Esophagus muscularis mucosa (tissue), 4 donors: ENCODE data around the gene RSAD1. TPM values are rescaled to one million over a fixed set of nuclear protein-coding genes. Genes with fewer than 3 reads are reported as not detected.

Experiments
- DNase-seq: peaks from one replicate; pipeline ENCODE4 v3.0.0-alpha.2; 2017; ENCODE audit errors: extremely low spot score
- H3K27ac ChIP-seq, 4 donors: fragments of 200-600 bp; sonication (generic); replicated peaks in 1 of 4; 1 replicate in 3 of 4; 2 replicates in 1 of 4; pipeline ENCODE4 v1.5.1; 2016 to 2019; ENCODE audit warnings: mild to moderate bottlenecking in 1 of 4
- H3K27me3 ChIP-seq, 4 donors: fragments of 200-600 bp; sonication (generic); one replicate each; pipeline versions ENCODE4 v1.5.1 to v1.6.0; 2016 to 2019
- H3K36me3 ChIP-seq, 4 donors: fragments of 200-600 bp; sonication (generic); one replicate each; pipeline ENCODE4 v1.5.1; 2016 to 2019
- H3K4me1 ChIP-seq, 4 donors: fragments of 200-600 bp; sonication (generic); one replicate each; pipeline ENCODE4 v1.5.1; 2016 to 2019
- H3K4me3 ChIP-seq, 4 donors: fragments of 200-600 bp; sonication (generic); 1 replicate in 2 of 4; 2 replicates in 2 of 4; pipeline ENCODE4 v1.5.1; 2016 to 2019; ENCODE audit warnings: mild to moderate bottlenecking in 4 of 4, moderate library complexity in 1 of 4
- H3K9me3 ChIP-seq, 4 donors: fragments of 200-600 bp; sonication (generic); 1 replicate in 3 of 4; 2 replicates in 1 of 4; pipeline ENCODE4 v1.5.1; 2016 to 2019
- EP300 ChIP-seq: sonication (generic); formaldehyde crosslinking; IDR thresholded peaks from one replicate; pipeline ENCODE4 v1.6.1; 2017; ENCODE audit warnings: antibody characterized with exemption
- POLR2A ChIP-seq: fragments of 450-650 bp; IDR thresholded peaks from one replicate; pipeline ENCODE4 v1.6.1; 2017; ENCODE audit warnings: antibody characterized with exemption, moderate library complexity, mild to moderate bottlenecking, low read depth
- POLR2AphosphoS5 ChIP-seq, 2 donors: sonication (generic); formaldehyde crosslinking; IDR thresholded peaks; one replicate each; pipeline ENCODE4 v1.6.1; 2017; ENCODE audit warnings: antibody characterized with exemption in 2 of 2
- WGBS: methylation state at CpG from one replicate; pipeline ENCODE4 v1.1.5; 2018; 5-methylcytosine and 5-hydroxymethylcytosine counted together
- intact Hi-C: fragments of 100-400 bp; cut with DNase I; formaldehyde crosslinking; loops from one replicate; pipeline ENCODE4 v1.15.1; 2023
- total RNA-seq, 4 donors: library from RNA; depleted of rRNA; stranded (reverse); fragments of >200 nt; gene quantifications; one replicate each; pipeline versions ENCODE4 v1.1.0 to v1.2.1, GENCODE V29; 2016
- TF ChIP-seq, protein P1 (sequence below), 3 experiments: fragments of 200-600 bp in 2 of 3; fragments of 450-650 bp in 1 of 3; sonication (generic) in 2 of 3; IDR thresholded peaks; one replicate each; pipeline ENCODE4 v1.5.1; 2017 to 2019; ENCODE audit warnings: antibody characterized with exemption in 3 of 3, mild to moderate bottlenecking in 2 of 3, moderate library complexity in 1 of 3

Gene RSAD1
- total RNA-seq, 4 donors from 2014 or later: 12.9 to 24.6 (median 16.1) TPM

DNA sequence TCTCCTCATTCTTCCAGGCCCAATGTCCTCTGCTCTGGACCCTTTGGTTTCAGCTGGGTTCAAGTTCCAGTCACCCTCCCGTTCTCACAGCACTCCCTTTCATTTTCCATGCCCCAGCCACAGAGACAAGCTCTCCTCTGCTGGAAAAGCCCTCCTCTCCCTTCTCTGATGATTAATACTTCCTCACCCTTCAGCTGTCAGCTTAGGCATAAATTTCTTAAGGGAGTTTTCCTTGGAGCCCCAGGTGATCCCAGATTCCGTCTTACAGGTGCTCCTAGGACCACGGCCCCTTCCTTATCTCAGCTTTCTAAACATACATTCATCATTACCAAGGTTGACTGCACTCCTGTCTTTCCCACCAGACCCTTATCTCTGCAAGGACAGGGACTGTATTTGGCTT lies 20.4 kb upstream of the RSAD1 start:
- intact Hi-C loops: no loop called here
- H3K4me1 ChIP-seq: no peaks in the 10 kb centered on the region
- no peaks in the 10 kb centered on the region for H3K9me3 ChIP-seq
- no peak overlapping the region for H3K4me3 ChIP-seq
- H3K27me3 ChIP-seq: no peaks in the 10 kb centered on the region
- peaks cover 0 to 22% (median 4%) of the 10 kb centered on the region in 4 donors for H3K36me3 ChIP-seq
- no peak overlapping the region for H3K27ac ChIP-seq
- TF ChIP-seq POLR2AphosphoS5 (IDR thresholded peaks at IDR 0.05) (no peak), POLR2A (no peak)
- no peak for DNase-seq
- 73% methylated on average over 3 of the region's 3 CpGs for WGBS

GRCh38 chr17:50458701-50459676 lies 19.7 kb upstream of the RSAD1 start:
- intact Hi-C loops: no loop called here

GRCh38 chr17:50459756-50460155 lies 18.9 kb upstream of the RSAD1 start:
- Histone ChIP-seq H3K4me3 (no peak overlapping the region), H3K27ac (no peak overlapping the region), H3K27me3 (peaks cover 0 to 2% (median 0%) of the 10 kb centered on the region in 4 donors), H3K9me3 (no peaks in the 10 kb centered on the region), H3K4me1 (no peaks in the 10 kb centered on the region), H3K36me3 (peaks cover 0 to 19% (median 4%) of the 10 kb centered on the region in 4 donors)
- no peak for DNase-seq
- intact Hi-C loops: no loop called here
- WGBS: 92% methylated on average over 4 of the region's 4 CpGs
- TF ChIP-seq EP300 (no peak), POLR2AphosphoS5 (IDR thresholded peaks at IDR 0.05) (no peak), POLR2A (no peak)
- TF ChIP-seq, protein P1, sequence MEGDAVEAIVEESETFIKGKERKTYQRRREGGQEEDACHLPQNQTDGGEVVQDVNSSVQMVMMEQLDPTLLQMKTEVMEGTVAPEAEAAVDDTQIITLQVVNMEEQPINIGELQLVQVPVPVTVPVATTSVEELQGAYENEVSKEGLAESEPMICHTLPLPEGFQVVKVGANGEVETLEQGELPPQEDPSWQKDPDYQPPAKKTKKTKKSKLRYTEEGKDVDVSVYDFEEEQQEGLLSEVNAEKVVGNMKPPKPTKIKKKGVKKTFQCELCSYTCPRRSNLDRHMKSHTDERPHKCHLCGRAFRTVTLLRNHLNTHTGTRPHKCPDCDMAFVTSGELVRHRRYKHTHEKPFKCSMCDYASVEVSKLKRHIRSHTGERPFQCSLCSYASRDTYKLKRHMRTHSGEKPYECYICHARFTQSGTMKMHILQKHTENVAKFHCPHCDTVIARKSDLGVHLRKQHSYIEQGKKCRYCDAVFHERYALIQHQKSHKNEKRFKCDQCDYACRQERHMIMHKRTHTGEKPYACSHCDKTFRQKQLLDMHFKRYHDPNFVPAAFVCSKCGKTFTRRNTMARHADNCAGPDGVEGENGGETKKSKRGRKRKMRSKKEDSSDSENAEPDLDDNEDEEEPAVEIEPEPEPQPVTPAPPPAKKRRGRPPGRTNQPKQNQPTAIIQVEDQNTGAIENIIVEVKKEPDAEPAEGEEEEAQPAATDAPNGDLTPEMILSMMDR (IDR thresholded peaks at IDR 0.05): no peak

More at GRCh38 chr17:50458701-50459676, 19.7 kb upstream of the RSAD1 start:
- WGBS: 94% methylated on average over 16 of the region's 16 CpGs
- Histone ChIP-seq H3K4me1 (no peaks in the 10 kb centered on the region), H3K27ac (no peak overlapping the region), H3K27me3 (no peaks in the 10 kb centered on the region), H3K4me3 (no peak overlapping the region), H3K36me3 (peaks cover 0 to 23% (median 4%) of the 10 kb centered on the region in 4 donors), H3K9me3 (no peaks in the 10 kb centered on the region)
- TF ChIP-seq, protein P1 (IDR thresholded peaks at IDR 0.05): no peak
- TF ChIP-seq EP300 (no peak), POLR2A (no peak), POLR2AphosphoS5 (IDR thresholded peaks at IDR 0.05) (no peak)
- no peak for DNase-seq

DNA sequence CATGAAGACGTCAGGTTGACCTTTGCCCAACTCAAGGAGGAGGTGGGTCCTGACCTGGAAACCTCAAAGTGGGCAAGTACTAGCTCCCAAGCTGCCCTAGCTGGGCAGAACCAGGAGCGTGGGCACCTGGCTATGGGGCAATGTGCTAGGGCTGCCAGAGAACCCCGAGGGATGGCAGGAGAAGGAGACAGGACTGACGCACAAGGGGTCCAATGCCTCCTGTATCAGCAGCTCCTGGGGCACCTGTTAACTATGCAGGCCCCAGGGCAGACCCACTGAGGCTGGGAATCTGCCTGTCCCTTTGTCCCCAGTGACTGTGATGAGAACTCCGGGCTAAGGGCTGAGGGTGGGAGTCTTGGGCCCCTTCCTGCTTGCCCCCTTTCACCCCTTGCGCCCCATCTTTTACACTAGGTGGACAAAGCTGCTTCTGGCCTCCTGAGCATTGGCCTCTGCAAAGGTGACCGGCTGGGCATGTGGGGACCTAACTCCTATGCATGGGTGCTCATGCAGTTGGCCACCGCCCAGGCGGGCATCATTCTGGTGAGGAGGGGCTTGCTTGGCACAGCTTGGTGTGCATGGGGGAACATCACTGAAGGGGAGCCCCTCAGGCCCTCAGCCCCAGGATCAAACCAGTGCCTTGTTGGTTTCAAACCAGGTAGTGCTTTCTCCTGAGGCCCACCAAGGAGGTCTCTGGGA lies 17.7 kb upstream of the RSAD1 start:
- Histone ChIP-seq H3K4me3 (no peak overlapping the region), H3K27me3 (peaks cover 0 to 11% (median 0%) of the 10 kb centered on the region in 4 donors), H3K27ac (no peak overlapping the region), H3K4me1 (no peaks in the 10 kb centered on the region), H3K9me3 (no peaks in the 10 kb centered on the region), H3K36me3 (peaks cover 0 to 19% (median 4%) of the 10 kb centered on the region in 4 donors)
- DNase-seq: no peak
- TF ChIP-seq, protein P1 (IDR thresholded peaks at IDR 0.05): no peak
- TF ChIP-seq EP300: no peak
- no peak for TF ChIP-seq POLR2A
- 92% methylated on average over 9 of the region's 9 CpGs for WGBS
- intact Hi-C loops: no loop called here
